ENCODE results near the gene ATP23. TPM values are rescaled to one million over a fixed set of nuclear protein-coding genes. Genes with fewer than 3 reads are reported as not detected.

ATP23 gene
- total and polyA plus RNA-seq, 10 of the 15 experiments (the other 5 are each of a cell fraction or from before 2014, with no cell fraction given), result 1.6 to 28.1 (median 15.1) TPM

DNA sequence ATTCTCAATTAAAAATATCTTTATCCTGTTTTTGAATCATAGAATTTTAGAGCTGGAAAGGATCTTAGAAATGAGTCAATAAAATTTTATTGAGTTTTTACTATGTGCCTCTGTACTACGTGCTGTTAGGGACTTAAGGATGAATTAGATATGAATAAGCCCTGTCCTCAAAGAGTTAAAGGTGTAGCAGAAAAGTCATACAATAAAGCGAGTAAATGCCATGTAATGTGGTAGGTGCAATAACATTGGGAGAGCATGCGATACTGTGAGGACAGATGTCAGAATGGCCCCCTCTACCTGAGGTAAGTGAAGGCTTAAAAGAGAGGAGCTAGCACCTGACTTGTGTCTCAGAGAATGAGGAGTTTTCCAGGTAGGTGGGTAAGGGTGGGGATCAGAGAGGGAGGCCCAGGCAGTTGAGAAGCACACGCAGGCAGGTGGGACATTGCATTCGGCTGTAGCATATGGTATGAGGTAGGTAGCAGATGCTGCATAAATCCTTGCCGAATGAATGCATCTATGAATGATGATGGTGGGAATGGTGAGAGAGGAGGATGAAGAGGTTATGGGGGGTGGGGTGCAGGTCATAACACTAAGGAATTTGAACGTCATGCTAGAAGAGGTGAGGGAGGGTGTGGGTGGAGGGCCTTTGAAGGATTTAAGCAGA, 35.4 kb upstream of the ATP23 start:
- H3K27me3 ChIP-seq (replicated peaks in 1 of 2; ENCODE audit: control insufficient read depth in 2 of 2, insufficient read depth in 2 of 2, low read length in 1 of 2), result peaks cover 0 to 2% of the 10 kb centered on the region in 2 experiments; a peak in 2 of 4 replicates
- no peak for FAIRE-seq
- BruUV-seq (replicated peaks), result no TSS peak
- TF ChIP-seq, protein P1, sequence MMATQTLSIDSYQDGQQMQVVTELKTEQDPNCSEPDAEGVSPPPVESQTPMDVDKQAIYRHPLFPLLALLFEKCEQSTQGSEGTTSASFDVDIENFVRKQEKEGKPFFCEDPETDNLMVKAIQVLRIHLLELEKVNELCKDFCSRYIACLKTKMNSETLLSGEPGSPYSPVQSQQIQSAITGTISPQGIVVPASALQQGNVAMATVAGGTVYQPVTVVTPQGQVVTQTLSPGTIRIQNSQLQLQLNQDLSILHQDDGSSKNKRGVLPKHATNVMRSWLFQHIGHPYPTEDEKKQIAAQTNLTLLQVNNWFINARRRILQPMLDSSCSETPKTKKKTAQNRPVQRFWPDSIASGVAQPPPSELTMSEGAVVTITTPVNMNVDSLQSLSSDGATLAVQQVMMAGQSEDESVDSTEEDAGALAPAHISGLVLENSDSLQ (IDR thresholded peaks at IDR 0.05), result no peak
- no peak for TF ChIP-seq TCF3 (IDR thresholded peaks at IDR 0.05; ENCODE audit: borderline replicate concordance, insufficient read depth, low read depth, low read length)
- no peak for TF ChIP-seq PAX8 (IDR thresholded peaks at IDR 0.05)
- RAD21 ChIA-PET (ENCODE audit: unreplicated experiment), result interaction anchor here (1.3 to 15.2 kb wide), 5 partner anchors 10 to 122 kb away, joined by 3 to 273 read pairs (median 10); no protein-coding TSS in a partner anchor
- H4K20me1 ChIP-seq (ENCODE audit: control insufficient read depth, insufficient read depth), result no peaks in the 10 kb centered on the region
- POLR2A ChIA-PET, result no interaction called here
- H2AFZ ChIP-seq (ENCODE audit: control insufficient read depth, low read depth, low read length), result no peak overlapping the region
- SMC1A ChIA-PET (ENCODE audit: uncharacterized antibody, unreplicated experiment), result interaction anchor here (0.6 to 17.5 kb wide), 7 partner anchors 9 to 275 kb away, joined by 3 to 416 read pairs (median 3); partner anchors contain the start of gene CTDSP2
- no peak overlapping the region for H3K9ac ChIP-seq (ENCODE audit: control insufficient read depth, insufficient read depth, low read length)
- intact Hi-C loops (cut with micrococcal nuclease; ENCODE audit: unreplicated experiment) (loop anchor here (1.0 to 10.0 kb wide), 4 partner anchors 75 to 321 kb away; partner anchors contain the start of gene TSFM), in situ Hi-C loops (cut with MboI) (loop anchor here (5.0 kb wide), 1 partner anchor 79 kb away; no protein-coding TSS in a partner anchor)
- WGBS (ENCODE audit: insufficient coverage, insufficient replicate concordance, low lambda C conversion rate, missing lambda C conversion rate), result 62% methylated on average over 7 of the region's 7 CpGs
- no peaks in the 10 kb centered on the region for H3K4me1 ChIP-seq (ENCODE audit: control insufficient read depth, insufficient read depth, low read length)
- no peaks in the 10 kb centered on the region for H3K9me3 ChIP-seq (replicated peaks; ENCODE audit: control insufficient read depth, insufficient read depth, low read length)
- no peak overlapping the region for H3K4me2 ChIP-seq (ENCODE audit: control insufficient read depth, insufficient read depth)
- no peaks in the 10 kb centered on the region for H3K79me2 ChIP-seq (ENCODE audit: control insufficient read depth, insufficient read depth, low read length)
- no peak overlapping the region for H3K4me3 ChIP-seq
- CTCF ChIA-PET, result interaction anchor here (0.7 to 10.7 kb wide), 20 partner anchors 9 to 447 kb away, joined by 3 to 226 read pairs (median 5); no protein-coding TSS in a partner anchor
- ATAC-seq, result no peak
- no peak for DNase-seq (ENCODE audit: low read depth, low spot score)
- H3K27ac ChIP-seq (ENCODE audit: control insufficient read depth, insufficient read depth), result no peak overlapping the region
- no peaks in the 10 kb centered on the region; a peak in 1 of 4 replicates for H3K36me3 ChIP-seq (ENCODE audit: control insufficient read depth in 2 of 2, insufficient read depth in 2 of 2, low read length in 1 of 2)

GRCh38 chr12:57906821-57907220, 34.5 kb upstream of the ATP23 start:
- no TSS peak for BruUV-seq (replicated peaks)
- no peaks in the 10 kb centered on the region for H4K20me1 ChIP-seq (ENCODE audit: control insufficient read depth, insufficient read depth)
- CTCF ChIA-PET, result interaction anchor here (0.6 to 10.7 kb wide), 6 partner anchors 12 to 104 kb away, joined by 3 to 226 read pairs (median 4); no protein-coding TSS in a partner anchor
- intact Hi-C loops (cut with micrococcal nuclease; ENCODE audit: unreplicated experiment) (loop anchor here (10.0 kb wide), 1 partner anchor 322 kb away; no protein-coding TSS in a partner anchor), in situ Hi-C loops (cut with MboI) (loop anchor here (5.0 kb wide), 1 partner anchor 80 kb away; no protein-coding TSS in a partner anchor)
- no peak for DNase-seq (ENCODE audit: low read depth, low spot score)
- H3K27ac ChIP-seq (ENCODE audit: control insufficient read depth, insufficient read depth), result no peak overlapping the region
- H3K9ac ChIP-seq (ENCODE audit: control insufficient read depth, insufficient read depth, low read length), result no peak overlapping the region
- no peak overlapping the region for H3K4me3 ChIP-seq
- peaks cover 0 to 2% of the 10 kb centered on the region in 2 experiments; a peak in 2 of 4 replicates for H3K27me3 ChIP-seq (replicated peaks in 1 of 2; ENCODE audit: control insufficient read depth in 2 of 2, insufficient read depth in 2 of 2, low read length in 1 of 2)
- no peaks in the 10 kb centered on the region for H3K9me3 ChIP-seq (replicated peaks; ENCODE audit: control insufficient read depth, insufficient read depth, low read length)
- POLR2A ChIA-PET, result no interaction called here
- H2AFZ ChIP-seq (ENCODE audit: control insufficient read depth, low read depth, low read length), result no peak overlapping the region
- RAD21 ChIA-PET (ENCODE audit: unreplicated experiment), result interaction anchor here (15.2 kb wide), 1 partner anchor 71 kb away, joined by 273 read pairs; no protein-coding TSS in a partner anchor
- no peak for ATAC-seq
- H3K4me2 ChIP-seq (ENCODE audit: control insufficient read depth, insufficient read depth), result no peak overlapping the region
- SMC1A ChIA-PET (ENCODE audit: uncharacterized antibody, unreplicated experiment), result interaction anchor here (1.0 to 17.5 kb wide), 3 partner anchors 67 to 125 kb away, joined by 3 to 416 read pairs (median 3); partner anchors contain the start of gene CTDSP2
- WGBS (ENCODE audit: insufficient coverage, insufficient replicate concordance, low lambda C conversion rate, missing lambda C conversion rate), result 23% methylated on average over 4 of the region's 4 CpGs
- no peaks in the 10 kb centered on the region; a peak in 1 of 4 replicates for H3K36me3 ChIP-seq (ENCODE audit: control insufficient read depth in 2 of 2, insufficient read depth in 2 of 2, low read length in 1 of 2)
- no peaks in the 10 kb centered on the region for H3K79me2 ChIP-seq (ENCODE audit: control insufficient read depth, insufficient read depth, low read length)
- TF ChIP-seq MYB (IDR thresholded peaks at IDR 0.05; ENCODE audit: borderline replicate concordance, low read depth, low read length), result no peak
- TF ChIP-seq POLR2AphosphoS5 (IDR thresholded peaks at IDR 0.05; ENCODE audit: low read length), result no peak
- no peaks in the 10 kb centered on the region for H3K4me1 ChIP-seq (ENCODE audit: control insufficient read depth, insufficient read depth, low read length)
- no peak for FAIRE-seq
